Measurements from ENCODE around the gene SLC38A7. TPM values are rescaled to one million over a fixed set of nuclear protein-coding genes. Genes with fewer than 3 reads are reported as not detected.
A peak's percentile ranks its signal among the peaks of the same experiment; 100 is the strongest.
"Not testable (repeated sequence)": the region's sequence is repeated elsewhere in the genome, so short reads cannot be mapped to it uniquely, and the experiment has no call there.

Gene SLC38A7
- total RNA-seq (2014; rRNA removed; shearing (Covaris generic)) = 19.0 and 22.2 TPM in 2 replicates
- 19.4 and 35.3 TPM in 2 replicates for polyA plus RNA-seq (2014; cell fraction: nucleus; rRNA removed)

- DNase-seq (ENCODE audit: extremely low read depth, low read depth) = peak; percentile 80
These were observed at the start of gene SLC38A7 for GRCh38 chr16:58684354-58685083. TSS of gene SLC38A7 (minus strand) at chr16:58684770. CDS start at chr16:58680126, 4,644 bp downstream.

GRCh38 chr16:58733671-58734458 is 49.3 kb upstream of the SLC38A7 start, which contains the start of gene GOT2:
TSS of gene GOT2 (minus strand) at chr16:58734316. CDS start at chr16:58734228, 88 bp downstream.
- peak; percentile 88 for DNase-seq (ENCODE audit: extremely low read depth, low read depth)

GRCh38 chr16:58733248-58733670 is 48.7 kb upstream of the SLC38A7 start:
- DNase-seq (ENCODE audit: extremely low read depth, low read depth) = no peak

- no peak for DNase-seq (ENCODE audit: extremely low read depth, low read depth)
These were observed 48.1 kb upstream of the SLC38A7 start for GRCh38 chr16:58732545-58733247.

- DNase-seq (ENCODE audit: extremely low read depth, low read depth) = no peak
These were observed 46.3 kb upstream of the SLC38A7 start for GRCh38 chr16:58730724-58731370.

- no peak for DNase-seq (ENCODE audit: extremely low read depth, low read depth)
These were observed 43.4 kb upstream of the SLC38A7 start for GRCh38 chr16:58727796-58728568.

- DNase-seq (ENCODE audit: extremely low read depth, low read depth) = no peak
These were observed 42.6 kb upstream of the SLC38A7 start for GRCh38 chr16:58727028-58727781.

- no peak for DNase-seq (ENCODE audit: extremely low read depth, low read depth)
These were observed 38.5 kb upstream of the SLC38A7 start for GRCh38 chr16:58723109-58723508.

- DNase-seq (ENCODE audit: extremely low read depth, low read depth) = no peak
These were observed 33.4 kb upstream of the SLC38A7 start for GRCh38 chr16:58717994-58718393.

- no peak for DNase-seq (ENCODE audit: extremely low read depth, low read depth)
These were observed 31.9 kb upstream of the SLC38A7 start for GRCh38 chr16:58716468-58716867.

GRCh38 chr16:58713742-58714141 is 29.2 kb upstream of the SLC38A7 start:
- DNase-seq (ENCODE audit: extremely low read depth, low read depth) = no peak

- DNase-seq (ENCODE audit: extremely low read depth, low read depth) = no peak
These were observed 24.8 kb upstream of the SLC38A7 start for GRCh38 chr16:58709333-58709732.

GRCh38 chr16:58699151-58699550 is 14.6 kb upstream of the SLC38A7 start:
- DNase-seq (ENCODE audit: extremely low read depth, low read depth) = no peak

GRCh38 chr16:58695368-58695767 is 10.8 kb upstream of the SLC38A7 start:
- DNase-seq (ENCODE audit: extremely low read depth, low read depth) = no peak

GRCh38 chr16:58692450-58692849 is 7.9 kb upstream of the SLC38A7 start:
- no peak for DNase-seq (ENCODE audit: extremely low read depth, low read depth)

GRCh38 chr16:58686985-58687706 is 2.6 kb upstream of the SLC38A7 start:
- not testable (repeated sequence) for DNase-seq (ENCODE audit: extremely low read depth, low read depth)

GRCh38 chr16:58685084-58685449 is 497 bp upstream of the SLC38A7 start:
- no peak for DNase-seq (ENCODE audit: extremely low read depth, low read depth)

- DNase-seq (ENCODE audit: extremely low read depth, low read depth) = no peak
These were observed 593 bp downstream of the SLC38A7 start for GRCh38 chr16:58684001-58684353.
